NOMO-1 treated with DMSO at 0.1 percent for 48 hours (cell line): ENCODE results near the gene BCL10.
A peak's percentile ranks its signal among the peaks of the same experiment; 100 is the strongest.

ENCODE experiments used
- DNase-seq: peaks from one replicate; lab custom pipeline; 2025; ENCODE audit not compliant: unreplicated experiment; lab: John Stamatoyannopoulos, UW

BCL10 gene

DNA sequence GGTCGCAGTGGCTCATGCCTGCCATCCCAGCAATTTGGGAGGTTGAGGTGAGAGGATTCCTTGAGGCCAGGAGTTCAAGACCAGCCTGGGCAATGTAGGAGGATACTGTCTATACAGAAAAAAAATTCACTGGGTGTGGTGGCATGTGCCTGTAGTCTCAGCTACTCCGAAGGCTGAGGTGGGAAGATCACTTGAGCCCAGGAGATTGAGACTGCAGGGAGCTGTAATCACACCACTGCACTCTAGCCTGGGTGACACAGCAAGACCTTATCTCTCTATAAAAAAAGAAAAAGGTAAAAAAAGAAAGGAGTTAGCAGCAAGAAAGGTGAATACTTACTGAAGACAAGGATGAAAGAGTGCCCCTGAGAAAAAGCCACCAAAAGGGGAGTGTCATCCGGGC lies 23.7 kb upstream of the BCL10 start:
- DNase-seq = no peak

DNA sequence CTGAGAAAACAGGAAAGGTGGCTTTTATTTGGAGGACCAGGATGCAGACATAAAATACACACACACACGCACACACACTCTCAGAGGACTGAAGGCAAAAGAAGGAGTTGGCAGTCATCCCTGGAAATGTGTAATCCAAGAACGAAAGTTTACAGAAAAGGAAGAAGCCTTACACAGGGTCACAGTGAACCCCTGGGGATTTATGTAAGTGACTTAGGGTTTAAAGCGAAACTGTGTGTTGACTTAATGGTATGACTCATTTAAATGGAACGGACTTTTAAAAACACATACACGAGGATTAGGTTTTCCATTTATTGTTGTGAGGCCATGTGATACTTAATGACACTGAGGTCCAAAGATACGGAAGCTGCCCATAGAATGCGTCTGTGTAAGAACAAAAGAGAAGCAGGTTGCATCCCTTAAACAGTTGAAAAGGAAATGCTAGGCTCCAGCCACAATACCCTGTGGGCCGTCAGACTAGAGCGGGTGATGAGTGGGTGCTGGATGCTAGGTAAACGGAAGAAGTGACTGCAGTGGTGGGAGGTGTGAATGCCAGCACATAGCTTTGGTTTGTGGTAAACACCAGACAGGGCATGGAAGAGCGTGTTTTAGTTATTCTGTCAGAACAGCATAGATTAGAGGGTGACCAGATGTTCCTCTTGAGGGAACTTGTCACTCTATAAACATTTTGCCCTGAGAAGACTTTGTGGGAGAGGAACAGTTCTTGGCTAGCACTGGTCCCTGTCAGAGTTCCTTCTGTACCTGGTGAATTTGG lies 21.6 kb upstream of the BCL10 start:
- no peak for DNase-seq

DNA sequence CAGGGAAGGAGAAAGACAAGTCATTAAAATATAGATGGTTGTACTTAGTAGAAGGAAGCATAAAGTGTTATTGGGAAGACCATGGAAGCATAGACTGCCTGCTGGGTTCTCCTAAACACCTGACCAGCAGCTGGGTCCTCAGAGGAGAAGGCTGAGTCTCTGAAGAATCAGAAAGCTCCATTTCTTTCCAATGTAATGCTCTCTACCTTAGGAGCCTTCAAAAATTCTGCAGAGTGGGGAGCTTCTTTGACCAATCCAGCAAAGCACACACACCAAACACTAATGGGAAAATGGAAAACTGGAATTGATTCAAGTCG lies 21.1 kb upstream of the BCL10 start:
- no peak for DNase-seq

DNA sequence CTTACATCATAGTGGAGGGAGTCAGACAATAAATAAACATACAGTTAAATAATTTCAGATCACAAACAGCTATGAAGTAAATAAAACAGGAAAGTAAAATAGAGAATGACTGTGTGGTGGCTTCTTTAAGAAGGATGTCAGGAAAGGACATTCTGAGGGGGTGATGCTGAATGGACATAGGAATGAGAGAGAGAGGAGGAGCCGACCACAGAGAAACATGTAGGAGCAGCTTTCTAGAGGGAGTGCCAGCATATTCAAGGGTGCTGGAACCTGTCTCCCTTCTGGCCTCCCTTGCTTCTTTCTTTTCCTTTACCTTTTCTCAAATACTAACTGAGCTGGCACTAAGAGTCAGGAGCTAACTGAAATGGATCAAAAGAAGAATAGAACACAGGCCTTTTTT lies 20.5 kb upstream of the BCL10 start:
- DNase-seq = no peak

DNA sequence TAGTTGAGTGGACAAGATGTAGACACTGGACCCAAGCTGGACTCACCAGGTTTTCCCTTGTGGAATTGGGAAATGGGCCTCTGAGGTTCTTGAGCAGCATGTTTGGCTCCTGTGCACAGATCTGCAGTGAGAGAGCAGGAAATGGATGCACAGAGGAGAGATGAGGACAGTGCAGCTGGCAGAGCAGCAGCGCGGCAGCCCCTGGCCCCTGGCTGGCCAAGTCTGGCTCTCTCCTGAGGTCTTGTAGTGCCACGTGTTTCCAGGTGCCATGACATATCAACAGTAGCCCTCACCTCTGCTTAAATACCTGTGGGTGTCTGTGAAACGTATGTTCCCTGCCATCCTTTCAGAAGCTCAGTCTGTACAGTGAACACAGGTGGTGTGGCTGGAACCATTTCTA lies 19.2 kb upstream of the BCL10 start:
- no peak for DNase-seq

DNA sequence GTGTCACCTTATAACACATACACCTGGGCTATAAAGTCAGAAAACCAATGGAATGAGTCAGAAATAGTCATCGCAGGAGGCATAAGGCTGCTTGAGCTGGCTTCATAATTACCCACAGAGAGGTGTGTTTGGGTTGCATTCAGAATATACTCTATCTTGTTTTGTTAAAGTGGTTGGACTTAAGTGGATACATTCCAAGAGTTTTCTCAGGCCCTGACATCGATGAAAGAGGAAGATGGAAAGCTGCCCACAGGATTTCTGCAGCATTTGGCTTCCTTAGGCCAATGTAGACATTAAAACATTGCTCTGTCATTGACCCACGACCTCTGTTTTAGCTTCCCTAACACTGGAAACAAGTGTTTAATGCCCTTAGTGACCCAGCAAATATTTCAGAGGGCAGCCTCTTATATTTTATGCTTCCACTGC lies 18.6 kb upstream of the BCL10 start:
- no peak for DNase-seq

DNA sequence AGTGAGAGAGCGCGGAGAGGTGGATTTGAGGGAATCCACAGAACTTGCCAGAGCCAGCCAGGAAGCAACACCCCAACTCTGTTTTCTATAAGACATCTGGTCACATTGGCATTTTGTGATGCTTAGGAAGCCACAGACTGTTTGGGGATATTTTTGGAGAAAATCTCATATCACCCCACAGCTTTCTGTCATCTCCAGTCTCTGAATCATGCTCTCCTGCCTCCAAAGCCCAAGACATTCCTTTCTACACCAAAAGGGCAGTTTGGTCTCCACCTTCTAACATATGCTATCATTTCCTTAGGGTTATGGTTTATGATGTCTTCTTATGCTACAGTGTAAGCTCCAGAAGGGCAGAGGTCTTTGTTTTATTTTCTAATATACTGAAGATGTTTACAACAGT lies 14.4 kb upstream of the BCL10 start:
- no peak for DNase-seq

DNA sequence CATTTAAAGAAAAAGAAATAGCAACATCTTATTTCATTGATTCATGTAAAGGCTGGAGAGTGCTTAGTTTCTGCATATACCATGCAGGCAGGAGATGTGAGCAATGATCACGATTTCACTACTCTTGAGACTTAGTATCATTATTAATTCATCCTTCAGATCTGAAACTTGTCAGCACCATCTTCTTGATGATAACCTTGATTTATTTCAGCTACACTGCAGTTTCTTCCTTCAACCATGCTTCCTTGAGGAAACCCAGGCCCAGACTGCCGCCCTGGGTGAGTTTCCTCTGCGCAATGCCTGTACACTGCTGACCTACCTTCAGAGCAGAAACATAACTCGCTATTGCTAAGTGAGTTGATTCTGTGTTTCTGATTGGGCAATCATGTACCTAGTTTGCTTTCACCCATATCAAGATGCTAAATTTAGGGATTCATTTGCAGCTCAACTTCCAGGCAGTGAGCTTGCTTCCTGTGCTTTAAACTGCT lies 13.5 kb upstream of the BCL10 start:
- DNase-seq = no peak

DNA sequence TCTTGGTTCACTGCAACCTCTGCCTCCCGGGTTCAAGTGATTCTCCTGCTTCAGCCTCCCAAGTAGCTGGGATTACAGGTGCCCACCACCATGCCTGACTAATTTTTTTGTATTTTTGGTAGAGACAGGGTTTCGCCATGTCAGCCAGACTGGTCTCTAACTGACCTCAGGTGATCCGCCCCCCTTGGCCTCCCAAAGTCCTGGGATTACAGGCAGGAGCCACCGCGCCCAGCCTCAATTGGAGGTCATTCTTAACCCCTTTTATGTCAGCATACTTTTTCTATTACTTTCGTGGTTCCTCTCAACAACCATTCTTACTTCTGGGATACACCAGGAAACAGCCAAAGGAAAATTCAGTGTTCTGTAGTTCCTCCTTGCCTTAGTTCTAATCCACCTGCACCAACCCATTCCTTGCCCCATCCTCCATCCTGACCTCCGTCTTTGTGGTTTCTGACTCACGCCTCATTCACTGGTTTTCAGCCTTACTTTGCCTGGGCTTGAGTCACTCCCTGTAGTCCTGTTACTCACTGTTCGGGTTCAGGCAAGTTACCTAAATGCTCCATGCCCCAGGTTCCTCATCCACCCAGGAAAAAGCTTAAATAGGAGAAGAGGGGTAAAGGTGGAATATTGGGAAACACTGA lies 12.9 kb upstream of the BCL10 start:
- peak; percentile 54 for DNase-seq

DNA sequence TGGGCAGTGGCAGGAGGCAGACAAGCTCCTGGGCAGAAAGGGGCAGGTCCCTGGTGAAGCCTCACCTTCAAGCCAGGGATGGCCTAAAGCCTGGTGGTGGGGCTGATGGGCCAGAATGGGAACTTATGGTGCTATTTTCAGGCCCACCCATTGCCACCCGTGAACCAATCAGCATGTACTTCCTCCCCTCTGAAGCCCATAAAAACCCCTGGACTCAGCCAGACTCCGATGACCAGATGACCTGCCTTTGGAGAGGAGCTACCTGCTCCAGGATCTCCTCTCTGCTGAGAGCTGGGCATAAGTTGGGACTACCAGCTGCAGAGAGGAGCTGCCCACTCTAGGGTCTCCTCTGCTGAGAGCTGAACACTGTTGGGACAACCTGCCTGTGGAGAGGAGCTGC lies 7.8 kb upstream of the BCL10 start:
- no peak for DNase-seq

DNA sequence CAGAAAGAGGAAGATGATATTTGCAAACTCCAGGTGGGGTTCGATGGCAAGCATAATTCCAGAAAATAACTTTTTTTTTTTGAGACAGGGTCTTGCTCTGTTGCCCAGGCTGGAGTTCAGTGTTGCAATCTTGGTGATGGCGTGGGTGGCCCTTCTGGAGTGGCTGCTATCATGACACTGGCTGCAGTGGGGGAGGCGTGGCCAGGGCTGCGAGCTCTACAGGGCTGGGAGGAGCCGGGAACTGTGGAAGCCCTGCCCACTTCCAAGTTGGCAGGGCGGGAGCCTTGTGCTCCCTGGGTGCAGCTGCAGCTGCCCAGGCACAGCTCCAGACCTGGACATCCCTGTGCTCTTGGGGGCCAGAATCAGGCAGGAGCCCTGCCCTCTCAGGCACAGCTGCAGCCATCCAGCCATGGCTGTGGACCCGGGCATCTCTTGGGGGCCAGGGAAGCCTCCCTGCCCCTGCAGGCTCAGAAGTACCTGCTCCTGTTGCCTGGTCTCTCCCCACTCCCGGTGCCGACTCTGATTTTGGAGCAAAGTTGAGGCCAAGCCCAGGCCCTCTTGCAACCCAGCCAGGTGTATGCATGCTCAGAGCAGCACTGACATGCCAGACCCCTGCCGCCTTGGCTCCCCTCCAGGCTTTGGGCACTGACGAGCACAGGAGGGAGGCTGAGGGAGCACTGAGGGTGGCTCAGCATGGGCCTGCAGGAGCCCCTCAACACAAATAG lies 7.2 kb upstream of the BCL10 start:
- DNase-seq = no peak

DNA sequence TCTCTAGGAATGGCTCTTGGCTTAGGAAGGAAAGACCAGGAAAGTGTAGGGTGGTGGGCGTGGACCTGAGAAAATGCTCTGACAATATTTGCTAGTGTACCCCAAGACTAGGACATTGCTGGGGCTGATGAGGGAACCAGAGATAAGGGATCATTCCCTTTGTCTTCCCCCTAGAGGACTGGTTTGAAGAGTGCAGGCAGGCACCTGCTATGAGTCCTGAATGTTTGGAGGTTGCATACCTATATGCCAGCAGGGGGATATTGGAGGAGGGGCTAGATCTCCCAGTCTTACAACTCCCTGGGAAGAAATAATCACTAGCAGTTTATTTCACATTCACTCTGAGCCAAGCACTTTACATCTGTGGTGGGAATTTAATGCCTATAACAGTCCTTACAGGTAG lies 6.0 kb upstream of the BCL10 start:
- DNase-seq = no peak

DNA sequence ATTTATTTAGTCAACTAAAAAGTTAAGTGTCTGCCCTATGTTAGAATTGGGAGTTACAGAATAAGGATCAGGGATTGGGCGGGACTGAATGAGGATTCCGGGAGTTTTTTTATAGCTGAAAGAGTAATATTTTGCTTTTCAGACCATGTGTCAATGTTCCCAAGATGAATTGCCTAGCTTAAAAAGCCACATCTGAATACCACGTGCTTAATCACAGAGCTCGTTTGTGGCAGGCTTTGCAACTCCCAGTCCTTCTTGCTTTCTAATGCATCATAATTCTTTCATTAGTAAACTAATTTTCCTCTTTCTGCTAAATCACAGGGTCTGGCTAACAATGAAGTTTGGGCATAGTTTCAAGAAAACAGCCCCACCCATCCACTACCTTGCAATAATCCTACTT lies 4.2 kb upstream of the BCL10 start:
- no peak for DNase-seq

DNA sequence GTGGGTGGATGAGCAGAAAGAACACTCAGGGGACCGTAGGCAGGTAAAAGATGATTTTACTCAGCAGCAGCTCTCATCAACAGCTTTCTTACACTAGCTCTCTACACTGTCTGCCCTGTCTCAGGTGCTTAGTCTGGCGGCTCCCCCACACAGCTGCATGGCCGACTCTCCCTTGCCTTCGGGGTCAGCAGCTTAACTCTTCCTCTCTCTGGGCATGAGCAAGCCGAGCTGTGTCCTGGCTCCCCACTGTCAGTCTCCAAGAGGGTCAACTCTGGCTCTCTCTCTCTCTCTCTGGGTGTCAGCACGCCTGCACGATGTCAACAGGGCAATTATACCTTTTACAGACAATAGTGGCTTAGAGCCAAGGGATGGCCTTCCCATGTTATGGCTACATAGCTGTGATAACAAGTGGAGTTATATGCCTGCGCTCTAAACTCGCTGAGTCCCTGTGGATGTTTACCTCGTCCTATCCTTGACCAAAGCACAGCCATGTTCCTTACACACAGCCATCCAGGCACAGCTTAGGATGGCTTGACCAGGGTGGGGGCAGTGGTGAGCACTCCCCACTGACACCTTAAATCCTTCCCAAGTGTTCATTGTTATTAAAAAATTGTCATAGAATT lies 3.1 kb upstream of the BCL10 start:
- DNase-seq = no peak

DNA sequence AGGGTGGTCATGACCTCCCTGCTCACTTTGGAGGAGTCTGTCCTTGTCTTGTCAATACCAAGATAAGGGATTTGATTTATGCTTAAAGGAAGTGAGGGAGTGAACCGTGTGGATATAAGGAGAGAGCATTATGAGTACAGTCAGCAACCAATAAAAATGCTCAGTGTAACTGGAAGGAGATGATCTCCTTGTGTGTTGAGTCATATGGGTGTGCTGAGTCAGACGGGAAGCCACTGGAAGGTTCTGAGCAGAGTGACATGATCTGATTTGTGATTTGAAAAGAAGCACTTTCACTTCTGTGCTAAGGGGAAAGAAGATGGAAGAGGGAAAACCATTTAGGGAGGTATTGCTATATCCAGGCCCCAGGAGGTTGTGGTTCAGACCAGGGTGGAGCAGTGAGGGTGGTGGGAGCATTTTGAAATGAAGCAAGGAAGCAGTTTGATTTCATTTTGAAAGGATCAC lies 2.5 kb upstream of the BCL10 start:
- DNase-seq = peak; percentile 73

DNA sequence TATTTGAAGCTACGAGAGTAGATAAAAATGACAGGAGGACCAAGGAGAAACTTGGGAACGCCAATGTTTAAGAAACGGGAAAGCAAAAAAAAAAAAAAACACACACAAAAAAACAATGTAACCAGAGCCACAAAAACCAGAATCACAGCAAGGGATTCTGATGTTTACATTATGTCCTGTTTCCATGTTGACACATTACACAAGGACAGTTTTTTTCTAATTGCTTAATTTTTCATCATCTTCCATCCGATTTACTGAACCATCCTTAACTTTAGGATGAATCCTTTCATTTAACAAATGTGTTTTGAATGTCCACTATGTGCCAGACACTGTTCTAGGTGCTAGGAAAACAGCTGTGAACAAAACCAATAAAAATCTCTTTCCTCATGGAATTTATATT lies 1.4 kb upstream of the BCL10 start:
- no peak for DNase-seq

DNA sequence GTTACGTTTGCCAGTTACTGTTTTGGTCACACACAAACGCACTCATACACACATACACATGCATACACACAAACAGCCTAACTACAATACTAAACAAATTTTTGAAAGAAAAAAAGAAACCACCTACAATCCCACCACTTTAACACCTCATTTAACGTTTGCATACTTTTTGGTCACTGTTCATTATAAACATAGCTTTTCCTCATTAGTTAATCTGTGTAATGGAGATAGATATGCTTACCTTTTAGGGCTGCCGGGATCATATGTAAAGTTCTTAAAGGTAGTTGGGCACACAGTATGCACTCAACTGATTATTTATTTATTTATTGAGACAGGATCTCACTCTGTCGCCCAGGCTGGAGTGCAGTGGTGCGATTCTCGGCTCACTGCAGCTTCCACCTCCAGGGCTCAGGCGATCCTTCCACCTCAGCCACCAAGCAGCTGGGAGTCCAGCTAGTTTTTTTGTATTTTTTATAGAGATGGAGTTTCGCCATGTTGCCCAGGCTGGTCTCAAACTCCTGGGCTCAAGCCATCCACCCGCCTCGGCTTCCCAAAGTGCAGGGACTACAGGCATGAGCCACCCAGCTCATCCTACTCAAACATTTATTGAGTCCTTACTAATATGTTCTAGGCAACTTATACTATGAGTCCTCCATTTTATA lies 677 bp upstream of the BCL10 start:
- DNase-seq = no peak

DNA sequence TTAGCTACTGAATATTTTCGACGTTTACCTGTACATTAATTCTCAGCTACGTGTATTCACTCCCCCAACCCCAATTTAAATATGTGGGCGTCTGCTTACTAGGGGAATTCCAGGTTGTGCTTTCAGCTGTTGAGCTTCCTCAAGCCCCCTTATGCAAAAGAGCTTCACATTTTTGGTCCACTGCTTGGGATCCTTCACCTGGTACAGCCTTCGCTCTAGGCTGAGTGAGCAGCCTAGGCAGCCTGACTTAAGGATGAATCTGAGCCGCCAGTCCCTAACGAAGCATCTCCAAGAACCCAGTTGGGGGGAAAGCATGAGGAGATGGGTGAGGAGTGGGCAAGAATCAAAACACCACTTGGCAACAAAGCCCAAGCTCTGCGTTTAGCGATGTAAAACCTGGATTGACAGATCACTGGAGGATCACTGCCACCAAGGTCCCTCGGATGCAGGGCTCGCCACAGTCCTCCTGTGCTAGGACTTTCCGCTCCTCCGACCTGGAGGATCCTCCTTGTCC lies 674 bp downstream of the BCL10 start:
- DNase-seq = no peak

DNA sequence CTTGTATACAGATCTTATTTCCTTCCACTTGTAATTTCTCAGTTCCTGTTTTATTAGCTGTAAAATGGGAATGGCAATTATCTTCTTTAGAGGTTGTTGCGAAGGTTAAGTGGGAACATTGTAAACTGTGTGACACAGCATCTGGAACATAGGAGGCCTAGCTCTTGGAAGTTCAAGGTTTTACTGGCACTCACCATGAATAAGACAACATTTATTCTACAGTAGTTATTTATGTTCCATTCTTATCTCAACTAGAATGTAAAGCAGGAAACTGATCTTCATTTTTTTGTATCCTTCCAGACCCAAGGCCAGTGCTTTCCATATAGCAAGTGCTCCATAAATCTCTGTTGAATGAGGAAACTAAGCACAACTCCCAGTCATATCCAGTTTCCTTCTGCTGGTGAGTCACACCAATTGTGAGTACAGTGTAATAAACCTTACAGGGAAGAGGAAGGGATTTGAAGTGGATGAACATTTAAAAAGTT lies 1.4 kb downstream of the BCL10 start:
- DNase-seq = peak; percentile 39

DNA sequence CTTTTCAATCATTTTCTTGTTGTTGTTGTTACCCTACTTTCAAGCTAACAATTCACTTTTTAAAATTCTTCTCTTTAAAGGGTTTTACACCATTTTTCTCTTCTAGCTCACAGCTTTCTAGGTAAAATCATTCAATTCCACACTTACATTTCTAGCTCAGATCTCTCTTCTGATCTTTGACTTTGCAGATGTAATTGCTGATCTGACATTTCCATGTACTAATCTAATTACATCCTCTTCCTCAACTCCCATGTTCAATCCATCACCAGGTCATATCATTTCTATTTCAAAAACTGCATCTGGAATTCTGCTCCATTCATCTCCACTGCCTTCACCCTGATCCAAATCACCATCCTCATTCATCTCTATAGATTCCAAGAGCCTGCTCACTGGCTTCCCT lies 3.0 kb downstream of the BCL10 start:
- no peak for DNase-seq
